Jurkat, Clone E6-1 (cell line): Measurements from ENCODE around the gene G0S2.
A peak's percentile ranks its signal among the peaks of the same experiment; 100 is the strongest.
"Not testable (repeated sequence)": the region's sequence is repeated elsewhere in the genome, so short reads cannot be mapped to it uniquely, and the experiment has no call there.

Experiments used
- DNase-seq: peaks from one replicate; pipeline ENCODE4 v3.0.0-alpha.2; 2011; ENCODE audit warnings: low read depth, low spot score
- H3K4me3 ChIP-seq: 2 replicates; pipeline ENCODE4 v1.5.1; 2011; ENCODE audit warnings: mild to moderate bottlenecking, low read length, control low read depth, moderate library complexity

Gene G0S2

GRCh38 chr1:209672705-209673630, 2.2 kb upstream of the G0S2 start:
- H3K4me3 ChIP-seq = no peak overlapping the region
- DNase-seq = no peak

- no peak for DNase-seq
- H3K4me3 ChIP-seq = no peak overlapping the region
Observed at GRCh38 chr1:209673631-209674417, 1.4 kb upstream of the G0S2 start.

DNA sequence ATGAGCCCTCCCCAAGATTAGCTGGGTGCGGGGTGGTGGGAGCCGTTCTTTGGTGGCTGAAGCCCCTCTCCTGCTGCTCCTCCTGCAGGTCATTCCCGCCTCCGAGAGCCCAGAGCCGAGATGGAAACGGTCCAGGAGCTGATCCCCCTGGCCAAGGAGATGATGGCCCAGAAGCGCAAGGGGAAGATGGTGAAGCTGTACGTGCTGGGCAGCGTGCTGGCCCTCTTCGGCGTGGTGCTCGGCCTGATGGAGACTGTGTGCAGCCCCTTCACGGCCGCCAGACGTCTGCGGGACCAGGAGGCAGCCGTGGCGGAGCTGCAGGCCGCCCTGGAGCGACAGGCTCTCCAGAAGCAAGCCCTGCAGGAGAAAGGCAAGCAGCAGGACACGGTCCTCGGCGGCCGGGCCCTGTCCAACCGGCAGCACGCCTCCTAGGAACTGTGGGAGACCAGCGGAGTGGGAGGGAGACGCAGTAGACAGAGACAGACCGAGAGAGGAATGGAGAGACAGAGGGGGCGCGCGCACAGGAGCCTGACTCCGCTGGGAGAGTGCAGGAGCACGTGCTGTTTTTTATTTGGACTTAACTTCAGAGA, 448 bp downstream of the G0S2 start:
- no peak for DNase-seq
- no peak overlapping the region for H3K4me3 ChIP-seq

DNA sequence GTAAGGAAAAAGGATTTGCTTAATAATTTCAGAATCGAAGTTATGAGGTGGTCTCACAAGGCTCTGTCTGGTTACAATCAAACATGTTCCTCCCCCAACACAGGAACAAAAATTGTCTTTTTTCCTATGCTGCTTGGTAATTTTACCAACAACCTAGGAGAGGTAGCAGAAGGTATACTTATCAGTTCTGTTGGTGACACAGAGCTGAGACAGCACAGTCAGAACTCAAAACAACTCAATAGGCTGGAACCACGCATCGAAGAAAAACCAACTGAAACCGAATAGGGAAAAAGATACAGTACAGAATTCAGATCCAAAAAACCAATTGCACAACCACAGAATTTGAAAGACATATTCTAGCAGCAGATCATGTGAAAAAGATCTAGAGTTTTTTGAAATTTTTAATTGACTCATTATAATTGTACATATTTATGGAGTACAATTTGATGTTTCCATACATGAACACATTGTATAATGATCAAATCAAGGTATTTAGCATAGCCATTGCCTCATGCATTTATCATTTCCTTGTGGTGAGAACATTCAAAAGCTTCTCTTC, 3.8 kb downstream of the G0S2 start:
- H3K4me3 ChIP-seq = no peak overlapping the region
- no peak for DNase-seq

- H3K4me3 ChIP-seq = no peak overlapping the region
- peak; percentile 73 for DNase-seq
Observed at GRCh38 chr1:209685821-209686220, 10.6 kb downstream of the G0S2 start.

DNA sequence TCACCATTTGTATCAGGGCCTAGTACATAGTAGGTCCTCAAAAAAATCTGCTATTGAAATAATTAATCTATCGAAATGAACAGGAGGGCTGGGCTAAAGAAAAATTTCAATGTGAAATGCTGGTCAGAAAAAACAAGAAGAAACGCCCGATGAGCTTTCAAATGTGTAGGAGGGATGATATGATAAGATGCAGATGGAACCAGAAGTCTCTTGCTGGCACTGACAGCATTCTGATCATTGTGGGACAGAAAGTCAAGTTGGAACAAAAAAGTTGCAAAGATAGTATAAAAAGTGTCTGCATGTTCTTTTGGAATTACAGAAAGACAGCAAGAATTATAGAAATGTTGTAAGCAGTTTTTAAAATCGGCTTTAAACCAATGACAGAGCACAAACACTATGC, 11.1 kb downstream of the G0S2 start:
- DNase-seq = no peak
- no peak overlapping the region for H3K4me3 ChIP-seq

GRCh38 chr1:209688746-209689234, 13.6 kb downstream of the G0S2 start:
- no peak overlapping the region for H3K4me3 ChIP-seq
- no peak for DNase-seq

DNA sequence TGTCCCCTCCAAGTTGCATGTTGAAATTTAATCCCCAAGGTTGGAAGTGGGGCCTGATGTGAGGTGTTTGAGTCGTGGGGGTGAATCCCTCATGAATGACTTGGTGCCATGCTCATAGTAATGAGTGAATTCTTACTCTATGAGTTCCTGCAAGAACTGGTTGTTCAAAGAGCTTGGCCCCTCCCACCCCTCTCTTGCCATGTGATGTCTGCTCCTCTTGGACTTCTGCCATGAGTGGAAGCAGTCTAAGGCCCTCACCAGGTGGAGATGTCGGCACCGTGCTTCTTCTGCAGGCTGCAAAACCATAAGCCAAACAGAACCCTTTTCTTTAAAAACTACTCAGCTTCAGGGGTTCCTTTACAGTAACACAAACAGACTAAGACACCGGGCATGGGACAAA, 14.3 kb downstream of the G0S2 start:
- no peak overlapping the region for H3K4me3 ChIP-seq
- DNase-seq = no peak

DNA sequence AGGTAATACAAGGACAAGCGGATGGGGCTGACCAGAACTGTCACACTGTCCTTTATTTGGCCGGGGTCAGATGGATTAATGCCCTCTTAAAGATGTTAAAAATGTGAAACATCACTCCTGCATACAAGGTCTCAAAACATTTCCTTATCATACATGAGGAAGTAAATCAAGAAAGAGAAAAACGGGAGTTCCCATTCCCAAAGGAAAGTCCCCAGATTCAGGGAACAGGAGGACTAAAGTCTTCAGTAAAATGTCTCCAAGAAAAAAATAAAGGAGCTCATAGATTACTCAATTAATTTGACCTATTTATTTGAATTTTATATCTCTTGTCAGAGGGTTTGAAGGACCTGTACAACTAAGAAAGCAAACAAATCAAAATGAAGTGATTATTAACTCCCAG, 16.0 kb downstream of the G0S2 start:
- DNase-seq = no peak
- H3K4me3 ChIP-seq = no peak overlapping the region

DNA sequence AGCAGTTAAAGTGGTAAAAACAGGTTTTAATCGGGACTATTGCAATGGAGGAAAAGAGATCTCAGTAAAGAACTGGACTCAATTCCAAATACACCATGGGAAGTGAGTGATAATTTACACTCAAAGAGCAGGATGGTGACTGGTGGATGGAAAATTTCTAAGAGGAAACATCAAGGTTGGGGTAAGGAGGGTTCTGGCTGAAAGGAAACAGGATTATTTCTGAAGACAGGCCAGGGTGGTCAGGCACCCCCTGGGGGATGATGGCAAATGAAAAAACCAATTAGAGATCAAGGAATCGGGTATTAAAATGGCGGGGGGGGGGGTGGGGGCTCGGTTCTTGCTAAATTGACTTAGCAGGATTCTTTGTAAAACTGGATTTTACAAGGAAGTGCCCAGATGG, 17.1 kb downstream of the G0S2 start:
- DNase-seq = no peak
- H3K4me3 ChIP-seq = no peak overlapping the region

- H3K4me3 ChIP-seq = no peak overlapping the region
- peak; percentile 49 for DNase-seq
Observed at GRCh38 chr1:209692745-209693504, 17.7 kb downstream of the G0S2 start.

DNA sequence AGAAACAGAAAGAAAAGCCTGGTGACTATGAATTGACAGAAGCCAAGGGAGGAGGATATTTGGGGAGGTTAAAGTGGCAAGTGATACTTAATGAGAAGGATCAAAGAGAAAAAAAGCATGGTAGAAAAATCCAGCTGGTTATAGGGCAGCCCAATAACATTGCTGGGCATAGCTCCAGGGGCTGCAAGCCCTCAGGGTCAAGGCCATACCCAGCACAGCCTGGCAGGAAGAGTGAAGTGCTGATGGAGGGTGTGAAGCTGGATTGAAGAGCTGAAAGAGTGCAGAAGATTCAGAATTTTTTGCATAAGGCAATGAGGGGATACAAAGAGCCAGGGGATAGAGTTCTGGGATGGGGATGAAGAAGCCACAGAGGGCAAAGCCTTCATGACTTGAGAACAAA, 21.5 kb downstream of the G0S2 start:
- H3K4me3 ChIP-seq = no peak overlapping the region
- DNase-seq = no peak

DNA sequence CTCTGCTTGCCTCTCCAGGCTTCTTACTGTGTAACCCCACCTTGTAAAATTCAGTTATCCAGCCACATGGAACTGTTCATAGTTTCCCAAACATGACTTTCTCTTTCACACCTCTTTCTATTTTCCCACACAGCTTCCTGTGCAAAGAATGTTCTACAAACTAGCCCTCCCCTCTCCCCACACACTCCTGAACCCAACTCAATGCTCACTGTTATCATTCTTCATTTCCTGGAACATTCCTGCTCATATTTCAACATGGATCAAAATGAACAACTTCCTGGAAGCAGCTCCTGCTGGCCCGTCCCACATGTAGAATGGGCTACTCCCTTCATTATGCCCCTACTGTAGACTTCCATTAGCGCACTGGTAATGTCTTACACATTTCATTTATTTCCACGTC, 21.9 kb downstream of the G0S2 start:
- DNase-seq = no peak
- H3K4me3 ChIP-seq = no peak overlapping the region

DNA sequence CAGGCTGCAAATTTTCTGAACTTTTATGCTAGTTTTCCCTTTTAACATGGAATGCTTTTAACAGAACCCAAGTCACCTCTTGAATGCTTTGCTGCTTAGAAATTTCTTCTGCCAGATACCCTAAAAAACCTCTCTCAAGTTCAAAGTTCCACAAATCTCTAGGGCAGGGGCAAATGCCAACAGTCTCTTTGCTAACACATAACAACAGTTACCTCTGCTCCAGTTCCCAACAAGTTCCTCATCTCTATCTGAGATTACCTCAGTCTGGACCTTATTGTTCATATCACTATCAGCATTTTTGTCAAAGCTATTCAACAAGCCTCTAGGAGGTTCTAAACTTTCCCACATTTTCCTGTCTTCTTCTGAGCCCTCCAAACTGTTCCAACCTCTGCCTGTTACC, 25.5 kb downstream of the G0S2 start:
- H3K4me3 ChIP-seq, DNase-seq: not testable (repeated sequence)

DNA sequence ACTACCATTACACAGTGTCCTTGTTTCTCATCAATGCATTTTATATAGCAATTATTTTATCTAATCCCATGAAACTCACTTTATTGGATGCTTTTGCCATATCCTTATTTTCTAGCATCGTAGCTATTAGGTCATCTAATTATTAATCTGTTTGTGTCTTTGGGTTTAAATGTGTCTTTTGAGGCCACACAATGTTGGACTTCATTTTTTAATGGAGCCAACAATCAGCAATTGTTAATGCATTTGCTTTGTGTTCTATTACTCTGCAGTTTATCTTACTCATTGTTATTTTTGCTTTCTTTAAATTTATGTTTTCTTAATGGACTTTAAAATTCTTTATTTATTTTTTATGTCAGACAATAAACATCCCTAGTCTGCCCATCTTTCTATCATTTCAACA, 27.6 kb downstream of the G0S2 start:
- no peak for DNase-seq
- no peak overlapping the region for H3K4me3 ChIP-seq

DNA sequence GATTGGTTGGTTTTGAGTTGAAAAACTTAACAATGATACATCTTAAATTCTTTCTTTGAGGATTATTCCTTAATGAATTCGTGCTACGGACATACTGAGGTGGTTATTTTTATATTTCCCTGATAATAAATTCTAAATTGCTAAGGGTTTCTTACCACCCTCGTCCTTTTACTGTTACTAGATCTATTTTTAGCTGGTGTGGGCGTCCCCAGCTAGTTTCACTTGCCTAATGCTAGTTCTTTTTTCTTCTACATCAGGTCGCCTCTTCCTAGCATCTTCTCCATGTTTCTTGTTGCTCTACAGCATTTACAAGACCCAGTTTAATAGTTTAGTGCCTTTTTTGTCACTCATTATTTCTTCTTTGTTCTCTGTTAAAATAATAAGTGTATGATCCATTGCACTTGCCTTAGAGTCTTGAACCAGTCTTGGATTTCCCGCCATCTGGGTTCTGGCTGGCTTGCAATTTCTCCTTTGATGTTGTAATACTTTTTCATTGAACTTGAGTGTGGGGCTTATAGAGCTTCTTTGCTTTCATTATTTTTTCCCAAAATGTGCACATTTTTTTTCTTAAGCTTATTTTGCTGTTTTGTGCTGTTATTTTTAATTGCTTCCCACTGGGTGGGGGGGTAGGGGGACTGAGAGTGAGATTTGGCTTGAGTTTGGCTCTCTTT, 28.8 kb downstream of the G0S2 start:
- DNase-seq = no peak
- H3K4me3 ChIP-seq = no peak overlapping the region

DNA sequence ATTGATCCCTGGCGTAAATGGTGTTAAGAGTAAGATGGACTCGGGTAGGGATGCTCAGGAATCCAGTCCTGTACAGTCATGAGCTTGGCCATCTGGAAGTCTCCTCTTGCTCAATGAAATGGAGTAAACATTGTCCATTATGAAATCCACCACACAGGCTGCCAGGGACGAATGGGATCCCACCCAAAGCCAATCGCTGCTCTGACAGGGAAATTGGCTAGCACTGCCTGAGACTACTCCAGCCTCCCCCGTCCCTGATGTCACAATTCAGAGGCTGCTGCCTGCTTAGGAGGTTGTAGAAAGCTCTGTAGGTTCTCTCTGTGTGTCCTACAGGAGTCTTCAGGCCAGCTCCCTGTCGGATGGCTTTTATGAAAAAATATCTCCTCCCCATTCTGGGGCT, 29.4 kb downstream of the G0S2 start, which contains the start of gene HSD11B1:
TSS of gene HSD11B1 (plus strand) at position 263 of the 400 bp plus-strand sequence. CDS start at position 360, 97 bp downstream.
- DNase-seq = no peak
- H3K4me3 ChIP-seq = no peak within 1 kb of the TSS

DNA sequence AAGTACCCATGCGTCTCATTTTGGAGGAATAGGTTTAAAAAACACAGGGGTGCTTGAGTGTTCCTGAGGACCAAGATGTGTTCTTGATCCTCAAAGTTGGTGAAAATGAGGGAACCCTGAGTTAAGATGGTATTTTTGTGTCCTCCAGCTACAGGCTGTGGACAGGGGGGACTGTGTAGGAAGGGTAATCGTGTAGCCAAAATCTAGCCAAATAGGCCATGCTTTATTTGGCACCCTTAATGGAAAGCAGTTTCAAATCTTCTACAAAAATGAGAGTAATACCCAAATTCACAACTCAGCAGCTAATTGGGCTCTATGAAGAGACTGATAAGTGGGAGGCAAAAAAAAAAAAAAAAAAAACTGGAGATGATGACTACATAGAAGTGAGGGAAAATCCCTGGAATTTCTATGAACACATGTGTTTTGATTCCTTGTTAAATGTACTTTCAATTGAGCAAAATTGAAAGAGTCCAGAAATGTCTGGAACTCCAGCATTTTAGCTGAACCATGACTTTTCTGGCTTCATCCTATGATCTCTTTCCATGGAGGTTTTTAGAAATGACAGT, 29.9 kb downstream of the G0S2 start:
- H3K4me3 ChIP-seq = no peak overlapping the region

More for the DNA sequence above, 29.9 kb downstream of the G0S2 start:
- no peak for DNase-seq
